Keratinocyte (primary cell): Measurements from ENCODE around the gene PRKAG2.

Experiments
- EZH2 ChIP-seq: IDR thresholded peaks from one replicate; pipeline ENCODE4 v1.6.1; 2012; ENCODE audit warnings: inconsistent platforms, mild to moderate bottlenecking, low read length, moderate library complexity
- TF ChIP-seq, protein P1 (sequence below), 3 experiments: IDR thresholded peaks in 1 of 3; conservative IDR thresholded peaks in 1 of 3; optimal IDR thresholded peaks in 1 of 3; 2 replicates in 2 of 3; 3 replicates in 1 of 3; pipeline versions ENCODE3 to v1.5.1; 2011; ENCODE audit warnings: low read length in 3 of 3, mild to moderate bottlenecking in 3 of 3, moderate library complexity in 2 of 3, control low read depth in 1 of 3, inconsistent platforms in 1 of 3; ENCODE audit not compliant: insufficient read depth in 2 of 3; ENCODE audit errors: extremely low read depth in 1 of 3

DNA sequence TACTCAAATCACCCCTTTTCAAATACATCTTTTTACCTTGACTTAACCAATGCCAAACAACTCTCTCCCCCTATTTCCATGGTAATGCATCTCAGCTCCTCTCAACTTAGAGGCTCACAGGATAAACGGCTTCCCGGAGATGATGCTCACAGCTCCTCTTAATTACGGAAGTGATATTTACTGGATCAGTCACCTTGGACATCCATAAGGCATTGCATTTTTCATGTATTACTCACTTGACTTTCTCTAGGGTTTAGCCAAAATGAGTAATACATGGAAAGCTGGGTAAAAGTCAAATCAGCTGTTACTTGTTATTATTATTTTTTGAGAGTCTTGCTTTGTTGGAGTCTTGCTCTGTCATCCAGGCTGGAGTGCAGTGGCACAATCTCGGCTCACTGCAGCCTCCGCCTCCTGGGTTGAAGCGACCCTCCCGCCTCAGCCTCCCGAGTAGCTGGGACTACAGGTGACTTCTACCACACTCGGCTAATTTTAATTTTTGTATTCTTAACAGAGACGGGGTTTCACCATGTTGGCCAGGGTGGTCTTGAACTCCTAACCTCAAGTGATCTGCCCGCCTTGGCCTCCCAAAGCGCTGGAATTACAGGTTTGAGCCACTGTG is 283.9 kb downstream of the PRKAG2 start:
- TF ChIP-seq, protein P1, sequence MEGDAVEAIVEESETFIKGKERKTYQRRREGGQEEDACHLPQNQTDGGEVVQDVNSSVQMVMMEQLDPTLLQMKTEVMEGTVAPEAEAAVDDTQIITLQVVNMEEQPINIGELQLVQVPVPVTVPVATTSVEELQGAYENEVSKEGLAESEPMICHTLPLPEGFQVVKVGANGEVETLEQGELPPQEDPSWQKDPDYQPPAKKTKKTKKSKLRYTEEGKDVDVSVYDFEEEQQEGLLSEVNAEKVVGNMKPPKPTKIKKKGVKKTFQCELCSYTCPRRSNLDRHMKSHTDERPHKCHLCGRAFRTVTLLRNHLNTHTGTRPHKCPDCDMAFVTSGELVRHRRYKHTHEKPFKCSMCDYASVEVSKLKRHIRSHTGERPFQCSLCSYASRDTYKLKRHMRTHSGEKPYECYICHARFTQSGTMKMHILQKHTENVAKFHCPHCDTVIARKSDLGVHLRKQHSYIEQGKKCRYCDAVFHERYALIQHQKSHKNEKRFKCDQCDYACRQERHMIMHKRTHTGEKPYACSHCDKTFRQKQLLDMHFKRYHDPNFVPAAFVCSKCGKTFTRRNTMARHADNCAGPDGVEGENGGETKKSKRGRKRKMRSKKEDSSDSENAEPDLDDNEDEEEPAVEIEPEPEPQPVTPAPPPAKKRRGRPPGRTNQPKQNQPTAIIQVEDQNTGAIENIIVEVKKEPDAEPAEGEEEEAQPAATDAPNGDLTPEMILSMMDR (optimal IDR thresholded peaks at IDR 0.05 in 1 of 3, IDR thresholded peaks at IDR 0.05 in 1 of 3, conservative IDR thresholded peaks at IDR 0.05 in 1 of 3; ENCODE audit: extremely low read depth in 1 of 3, insufficient read depth in 2 of 3, low read length in 3 of 3), result no peak
- no peak for TF ChIP-seq EZH2
